Epithelial cell of umbilical artery (primary cell): Measurements from ENCODE around the gene CUL7. TPM values are rescaled to one million over a fixed set of nuclear protein-coding genes. Genes with fewer than 3 reads are reported as not detected.

Source experiments
- total RNA-seq: library from RNA; depleted of rRNA; stranded (reverse); fragments of >200 nt; gene quantifications from 2 replicates; pipeline ENCODE4 v1.2.3, GENCODE V29; 2014

The CUL7 gene
- 25.8 and 26.6 TPM in 2 replicates for total RNA-seq

GRCh38 chr6:43053545-43054205 is at the start of gene CUL7:
Gene CUL7, minus strand, starts transcription at chr6:43053851. Its CDS starts 1,063 bp downstream, at chr6:43052788.

GRCh38 chr6:43075670-43076463 is 22.2 kb upstream of the CUL7 start, which contains the start of gene PTK7:
Gene PTK7, plus strand, starts transcription at chr6:43076314. Its CDS starts 175 bp downstream, at chr6:43076489.

GRCh38 chr6:43059168-43060033 is 5.8 kb upstream of the CUL7 start, which contains the start of the genes KLC4 and MRPL2:
Gene KLC4, plus strand, starts transcription at chr6:43059631. Its CDS starts 1,705 bp downstream, at chr6:43061336.
Gene MRPL2, minus strand, starts transcription at chr6:43059434. Its CDS starts 53 bp downstream, at chr6:43059381.

GRCh38 chr6:43021270-43022047 is 32.2 kb downstream of the CUL7 start, which contains the start of gene RRP36:
Gene RRP36, plus strand, starts transcription at chr6:43021623. Its CDS starts 32 bp downstream, at chr6:43021655.

GRCh38 chr6:43013843-43014433 is 39.7 kb downstream of the CUL7 start, which contains the start of the genes KLHDC3 and MEA1:
Gene KLHDC3, plus strand, starts transcription at chr6:43014249. Its CDS starts 2,944 bp downstream, at chr6:43017193.
Gene MEA1, minus strand, starts transcription at chr6:43013946. Its CDS starts 133 bp downstream, at chr6:43013813.

Other genes starting within 250 kb of the CUL7 start
- gene RPL7L1, start 174.2 kb downstream of the CUL7 start, total RNA-seq = 175 and 204 TPM in 2 replicates
- gene PTCRA, start 137.8 kb downstream of the CUL7 start, total RNA-seq = not detected in 2 replicates
- gene CNPY3, start 124.4 kb downstream of the CUL7 start, total RNA-seq = 25.7 and 52.1 TPM in 2 replicates
- not detected in 2 replicates for gene GNMT, start 93.1 kb downstream of the CUL7 start, total RNA-seq
- gene PEX6, start 74.7 kb downstream of the CUL7 start, total RNA-seq = 13.3 and 26.4 TPM in 2 replicates
- 27.7 and 31.2 TPM in 2 replicates for gene PPP2R5D, start 69.3 kb downstream of the CUL7 start, total RNA-seq
- gene MEA1, start 39.9 kb downstream of the CUL7 start, total RNA-seq = 61.7 and 72.5 TPM in 2 replicates
- 129 and 140 TPM in 2 replicates for gene KLHDC3, start 39.6 kb downstream of the CUL7 start, total RNA-seq
- gene RRP36, start 32.2 kb downstream of the CUL7 start, total RNA-seq = 117 and 139 TPM in 2 replicates
- gene MRPL2, start 5.6 kb upstream of the CUL7 start, total RNA-seq = 26.0 and 28.9 TPM in 2 replicates
- 16.6 and 17.8 TPM in 2 replicates for gene KLC4, start 5.8 kb upstream of the CUL7 start, total RNA-seq
- gene PTK7, start 22.5 kb upstream of the CUL7 start, total RNA-seq = 36.9 and 42.9 TPM in 2 replicates
- 16.6 and 20.5 TPM in 2 replicates for gene SRF, start 117.4 kb upstream of the CUL7 start, total RNA-seq
- 16.6 and 24.0 TPM in 2 replicates for gene CUL9, start 128.3 kb upstream of the CUL7 start, total RNA-seq
- gene DNPH1, start 175.6 kb upstream of the CUL7 start, total RNA-seq = 44.8 and 60.4 TPM in 2 replicates
- under 0.01 and 0.15 TPM in 2 replicates for gene TTBK1, start 189.6 kb upstream of the CUL7 start, total RNA-seq
- gene SLC22A7, start 244.4 kb upstream of the CUL7 start, total RNA-seq = not detected in 2 replicates